ENCODE measurements around the gene B3GNT4. TPM values are rescaled to one million over a fixed set of nuclear protein-coding genes. Genes with fewer than 3 reads are reported as not detected.
"Not testable (repeated sequence)": the region's sequence is repeated elsewhere in the genome, so short reads cannot be mapped to it uniquely, and the experiment has no call there.

B3GNT4 gene
- polyA plus RNA-seq, 3 donors, result 0.56 to 0.59 TPM; not detected in 1

DNA sequence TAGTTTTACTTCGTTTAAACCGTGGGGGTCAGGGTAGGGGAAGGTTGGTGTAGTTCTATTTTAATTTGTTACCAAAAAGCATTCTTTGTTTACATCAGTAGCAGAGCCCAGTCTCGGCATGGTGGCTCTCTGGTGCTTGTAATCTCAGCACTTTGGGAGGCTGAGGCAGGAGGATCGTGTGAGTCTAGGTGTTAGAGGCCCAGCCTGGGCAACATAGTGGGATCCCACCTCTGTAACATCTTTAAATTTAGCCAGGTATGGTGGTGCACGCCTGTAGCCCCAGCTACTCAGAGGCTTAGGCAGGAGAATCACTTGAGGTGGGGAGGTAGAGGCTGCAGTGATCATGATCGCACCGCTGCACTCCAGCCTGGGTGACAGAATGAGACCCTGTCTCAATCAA lies 18.4 kb upstream of the B3GNT4 start:
- no peak overlapping the region for H3K27ac ChIP-seq (ENCODE audit: low read depth, low read length)
- 91 to 94% (median 93%) methylated on average over 7 of the region's 7 CpGs for WGBS, 3 donors

DNA sequence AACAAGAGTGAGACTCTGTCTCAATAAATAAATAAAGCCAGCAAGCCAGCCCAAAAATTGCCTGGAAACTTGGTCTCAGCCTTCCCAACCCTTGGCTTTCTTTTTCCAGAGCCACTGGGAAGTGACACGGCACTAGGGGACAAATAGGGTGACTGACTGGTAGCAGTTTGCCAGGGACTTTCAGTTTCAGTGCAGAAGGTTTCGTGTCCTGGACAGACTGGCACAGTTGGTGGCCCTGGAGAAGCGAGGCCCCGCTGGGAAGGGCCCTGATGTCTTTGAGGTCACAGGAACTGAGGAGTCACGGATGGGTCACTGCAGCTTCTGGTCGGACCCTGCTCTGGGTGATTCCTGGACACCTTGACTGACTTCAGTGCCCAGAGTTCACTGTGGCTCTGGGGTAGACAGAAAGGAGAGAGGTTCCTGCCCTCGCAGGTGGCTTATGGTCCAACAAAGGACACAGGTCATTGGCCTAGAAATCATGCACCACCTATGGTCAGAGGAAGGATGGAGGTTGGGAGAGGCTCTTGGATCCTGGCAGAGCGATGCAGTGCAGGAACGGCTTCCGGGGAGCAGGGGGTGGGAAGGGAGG lies 17.9 kb upstream of the B3GNT4 start:
- 87 to 90% (median 90%) methylated on average over 10 of the region's 10 CpGs for WGBS, 3 donors
- H3K27ac ChIP-seq (ENCODE audit: low read depth, low read length), result no peak overlapping the region

GRCh38 chr12:122187466-122187865 lies 16.0 kb upstream of the B3GNT4 start:
- H3K27ac ChIP-seq (ENCODE audit: low read depth, low read length), result no peak overlapping the region
- WGBS, 3 donors, result 70 to 80% (median 75%) methylated on average over 12 of the region's 12 CpGs

DNA sequence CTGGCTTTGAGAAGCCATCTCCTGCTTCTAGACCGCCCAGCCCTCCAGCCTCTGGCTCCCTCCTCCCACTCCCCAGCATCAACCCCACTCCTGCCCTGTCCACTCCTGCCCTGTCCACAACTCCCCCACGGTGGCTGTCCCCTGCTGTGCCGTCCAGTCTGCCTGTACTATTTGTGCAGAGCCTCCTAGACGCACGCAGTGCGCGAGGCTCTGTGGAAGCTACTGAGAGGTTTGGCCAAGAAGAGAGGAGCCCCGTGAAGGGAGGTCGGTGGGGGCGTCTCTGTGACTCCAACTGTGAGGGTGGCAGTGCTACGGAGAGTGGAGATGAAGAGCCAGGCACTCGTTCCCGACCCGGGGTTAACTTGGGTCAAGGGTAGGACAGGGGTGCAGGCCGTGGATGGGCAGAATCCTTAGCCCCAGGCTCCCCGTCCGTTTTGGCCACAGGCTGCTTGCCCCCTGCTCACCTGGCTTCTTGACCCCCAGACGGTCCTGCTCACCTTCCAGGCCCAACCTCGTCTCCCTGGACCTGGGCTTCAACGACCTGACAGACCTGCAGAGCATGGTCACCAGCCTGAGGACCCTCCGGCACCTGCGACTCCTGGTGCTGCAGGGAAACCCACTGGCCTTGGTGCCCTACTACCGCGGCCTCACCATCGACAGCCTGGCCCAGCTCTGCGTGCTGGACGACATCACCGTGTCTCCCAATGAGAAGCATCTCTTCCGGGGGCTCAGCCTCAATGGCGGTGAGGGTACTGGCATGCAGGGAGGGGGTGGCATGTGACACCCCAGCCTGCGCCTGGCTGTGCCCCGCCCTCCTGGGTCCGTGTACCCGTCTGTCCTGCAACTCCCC lies 13.7 kb upstream of the B3GNT4 start:
- H3K27ac ChIP-seq (ENCODE audit: low read depth, low read length), result no peak overlapping the region

GRCh38 chr12:122190842-122191668 lies 12.5 kb upstream of the B3GNT4 start:
- H3K27ac ChIP-seq (ENCODE audit: low read depth, low read length), result no peak overlapping the region
- WGBS, 3 donors, result 61 to 70% (median 69%) methylated on average over 18 of the region's 18 CpGs

More for the DNA sequence above, 13.7 kb upstream of the B3GNT4 start:
- 83 to 86% (median 86%) methylated on average over 34 of the region's 34 CpGs for WGBS, 3 donors

GRCh38 chr12:122192441-122192840 lies 11.1 kb upstream of the B3GNT4 start:
- no peak overlapping the region for H3K27ac ChIP-seq (ENCODE audit: low read depth, low read length)
- WGBS, 3 donors, result 81 to 83% (median 81%) methylated on average over 11 of the region's 11 CpGs

DNA sequence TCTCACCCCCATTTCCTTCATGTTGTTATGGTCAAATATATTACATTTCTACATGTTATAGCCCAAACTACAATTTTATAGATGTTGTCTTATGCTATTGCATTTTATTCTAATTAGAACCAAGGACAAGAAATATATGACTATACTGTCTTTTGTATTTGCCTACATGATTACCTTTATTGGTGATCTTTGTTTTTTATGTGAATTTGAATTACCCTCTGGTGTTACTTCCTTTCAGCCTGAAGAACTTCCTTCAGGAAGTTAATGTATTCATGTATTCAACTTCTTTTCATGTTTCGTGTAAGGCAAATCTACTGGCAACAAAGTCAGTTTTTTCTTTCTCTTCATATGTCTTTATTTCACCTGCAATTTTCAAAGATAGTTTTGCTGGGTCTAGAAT lies 8.7 kb upstream of the B3GNT4 start:
- H3K27ac ChIP-seq (ENCODE audit: low read depth, low read length), result no peak overlapping the region
- WGBS, 3 donors, result 74 to 82% (median 76%) methylated on average over 1 of the region's 1 CpG

- H3K27ac ChIP-seq (ENCODE audit: low read depth, low read length), result no peak overlapping the region
- 88 to 93% (median 90%) methylated on average over 4 of the region's 4 CpGs for WGBS, 3 donors
Observed at GRCh38 chr12:122195405-122195804, 8.1 kb upstream of the B3GNT4 start.

DNA sequence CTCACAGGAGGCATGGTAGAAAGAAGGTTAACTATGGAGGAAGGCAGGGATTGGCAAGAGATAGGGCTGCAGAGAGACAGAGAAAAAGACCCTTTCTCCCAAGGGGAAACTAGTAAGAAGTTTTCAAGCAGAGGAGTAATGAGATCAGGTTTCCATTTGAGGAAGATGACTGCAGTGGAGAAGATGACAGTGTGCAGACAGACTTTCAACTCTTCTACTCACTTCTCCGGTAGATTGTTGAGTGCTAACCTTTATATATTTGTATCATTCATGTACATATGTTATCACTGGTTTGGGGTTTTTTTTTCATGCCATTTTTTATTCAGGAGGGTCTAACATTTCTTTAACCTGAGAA lies 5.9 kb upstream of the B3GNT4 start:
- H3K27ac ChIP-seq (ENCODE audit: low read depth, low read length), result no peak overlapping the region
- 44 to 72% (median 57%) methylated on average over 1 of the region's 1 CpG for WGBS, 3 donors

DNA sequence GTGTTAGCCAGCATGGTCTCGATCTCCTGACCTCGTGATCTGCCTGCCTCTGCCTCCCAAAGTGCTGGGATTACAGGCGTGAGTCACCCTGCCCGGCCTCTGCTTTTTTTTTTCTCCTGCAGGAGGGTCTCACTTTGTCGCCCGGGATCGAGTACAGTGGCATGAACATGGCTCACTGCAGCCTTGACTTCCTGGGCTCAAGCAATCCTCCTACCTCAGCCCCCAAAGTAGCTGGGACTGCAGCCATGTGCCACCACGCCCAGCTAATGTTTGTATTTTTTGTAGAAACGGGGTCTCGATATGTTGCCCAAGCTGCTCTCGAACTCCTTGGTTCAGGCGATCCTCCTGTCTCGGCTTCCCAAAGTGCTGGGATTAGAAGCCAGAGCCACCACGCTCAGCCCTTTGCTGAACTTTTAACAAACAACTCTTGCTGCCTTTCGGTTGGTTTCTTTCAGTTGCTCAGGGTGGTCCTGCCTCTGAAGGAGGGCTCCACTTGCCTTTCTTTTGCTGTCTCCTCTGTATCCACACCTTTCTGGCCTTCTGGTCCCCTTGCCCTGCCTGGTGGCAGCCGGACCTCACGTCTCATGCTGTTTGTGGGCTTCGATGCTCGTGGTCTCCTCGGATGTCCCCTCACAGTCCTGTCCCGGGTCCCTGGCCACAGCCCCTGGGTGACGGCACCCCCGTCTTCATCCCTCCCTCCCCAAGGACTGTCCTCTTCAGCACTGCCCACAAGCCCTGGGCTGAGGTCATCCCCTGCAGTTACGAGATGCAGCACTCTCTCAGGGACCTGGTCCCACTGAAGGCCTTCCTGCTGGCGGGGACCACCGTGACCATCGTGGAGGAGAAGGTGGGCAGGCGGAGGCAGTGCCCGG lies 3.8 kb upstream of the B3GNT4 start:
- no peak overlapping the region for H3K27ac ChIP-seq (ENCODE audit: low read depth, low read length)
- 89 to 91% (median 89%) methylated on average over 27 to 29 of the region's 29 CpGs for WGBS, 3 donors

- 60 to 72% (median 65%) methylated on average over 24 of the region's 24 CpGs for WGBS, 3 donors
- no peak overlapping the region for H3K27ac ChIP-seq (ENCODE audit: low read depth, low read length)
Observed at GRCh38 chr12:122200541-122201175, 2.9 kb upstream of the B3GNT4 start.

DNA sequence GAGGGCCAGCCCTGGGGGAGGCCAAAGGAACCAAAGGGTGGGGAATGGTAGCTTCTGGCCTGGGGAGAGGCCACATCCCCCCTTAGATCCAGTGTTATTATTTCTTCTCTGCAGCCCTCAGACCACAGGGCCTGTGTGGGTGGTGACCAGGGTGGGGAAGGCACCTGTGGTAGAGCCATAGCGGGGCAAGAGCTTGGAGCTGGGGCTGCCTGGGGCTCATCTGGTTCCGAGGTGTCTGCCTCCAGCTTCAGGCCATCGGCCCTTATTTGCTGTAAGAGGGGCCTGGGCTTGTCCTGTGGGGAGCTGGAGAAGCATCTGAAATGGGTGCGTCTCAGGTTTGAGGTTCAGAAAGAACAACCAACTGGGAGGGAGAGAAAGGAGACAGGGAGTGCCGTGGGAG lies 2.1 kb upstream of the B3GNT4 start:
- no peak overlapping the region for H3K27ac ChIP-seq (ENCODE audit: low read depth, low read length)
- 92 to 95% (median 93%) methylated on average over 5 of the region's 5 CpGs for WGBS, 3 donors

DNA sequence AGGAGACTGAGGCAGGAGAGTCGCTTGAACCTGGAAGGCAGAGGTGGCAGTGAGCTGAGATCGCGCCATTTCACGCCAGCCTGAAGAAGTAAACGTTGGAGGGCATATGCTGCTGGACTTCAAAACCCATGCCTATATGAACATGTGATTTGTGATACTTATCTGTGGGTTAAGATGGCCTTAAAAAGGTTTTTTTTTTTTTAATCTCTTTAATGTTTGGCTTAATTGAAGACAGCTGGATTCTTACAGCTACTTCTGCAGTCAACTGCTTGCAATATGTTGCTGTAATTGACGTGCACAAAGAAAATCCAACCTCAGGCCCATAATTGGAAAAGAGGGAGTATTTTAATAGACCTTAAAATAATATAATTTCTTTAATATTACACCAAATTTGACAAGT lies 1.5 kb upstream of the B3GNT4 start:
- H3K27ac ChIP-seq (ENCODE audit: low read depth, low read length), result no peak overlapping the region
- WGBS, 3 donors, result 96 to 97% (median 96%) methylated on average over 6 of the region's 6 CpGs

GRCh38 chr12:122202811-122203210 lies 698 bp upstream of the B3GNT4 start:
- not testable (repeated sequence) for H3K27ac ChIP-seq (ENCODE audit: low read depth, low read length)
- 62 to 67% (median 63%) methylated on average over 19 of the region's 19 CpGs for WGBS, 3 donors

GRCh38 chr12:122204167-122205052 lies 901 bp downstream of the B3GNT4 start:
- no peak overlapping the region for H3K27ac ChIP-seq (ENCODE audit: low read depth, low read length)
- WGBS, 3 donors, result 11 to 13% (median 11%) methylated on average over 60 to 71 of the region's 71 CpGs

DNA sequence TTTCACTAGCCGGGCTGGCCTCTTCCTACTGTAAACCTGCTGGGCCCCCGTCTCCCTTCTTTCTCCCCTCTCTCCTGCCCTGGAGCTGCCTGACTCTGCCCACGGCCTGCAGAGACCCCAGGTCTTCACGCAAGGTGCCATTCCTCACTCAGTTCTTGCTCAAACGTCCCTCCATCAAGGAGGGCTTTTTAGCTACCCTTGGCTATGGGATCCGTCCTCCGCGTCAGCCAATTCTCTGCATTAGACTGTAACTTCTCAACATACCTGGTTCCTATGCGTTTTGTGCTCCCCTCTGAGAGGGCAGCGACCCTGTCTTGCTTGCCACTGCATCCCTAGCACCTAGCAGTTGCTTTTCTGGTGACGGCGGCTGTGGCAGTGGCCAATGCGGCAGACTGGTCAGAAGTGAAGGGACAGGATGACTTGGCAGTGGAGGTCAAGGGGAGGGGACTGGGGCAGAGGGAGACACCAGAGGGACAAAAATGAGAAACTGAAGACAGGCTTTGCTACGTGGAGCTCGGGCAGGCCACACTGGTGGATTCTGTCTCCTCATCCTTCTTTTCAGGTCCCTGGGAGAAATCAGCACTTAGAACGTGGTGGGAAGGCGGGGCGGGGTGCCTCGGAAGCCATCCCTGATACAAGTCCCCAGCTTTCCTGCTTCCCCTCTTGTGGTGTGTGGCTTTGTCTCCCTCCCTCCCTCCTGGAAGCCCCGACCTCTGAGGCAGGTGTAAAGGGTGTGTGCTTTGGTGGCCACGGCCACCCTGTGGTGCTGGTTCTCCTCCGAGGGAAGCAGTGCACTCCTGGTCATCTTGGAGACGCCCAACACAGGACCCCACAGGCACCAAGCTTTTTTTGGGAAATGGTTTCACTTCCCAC lies 1.8 kb downstream of the B3GNT4 start:
- 49% methylated on average over 23 of the region's 23 CpGs for WGBS, 3 donors
- no peak overlapping the region for H3K27ac ChIP-seq (ENCODE audit: low read depth, low read length)
